HepG2 (cell line): ENCODE results near the gene B3GNT8. TPM values are rescaled to one million over a fixed set of nuclear protein-coding genes. Genes with fewer than 3 reads are reported as not detected.
A peak's percentile ranks its signal among the peaks of the same experiment; 100 is the strongest.

ENCODE experiments used
- ARID4A ChIP-seq: sonication (generic); formaldehyde crosslinking; IDR thresholded peaks from 2 replicates; pipeline ENCODE4 v1.5.0; 2020; ENCODE audit warnings: mild to moderate bottlenecking, missing genetic modification reagents, borderline replicate concordance
- ARNT ChIP-seq: fragments of 450-650 bp; IDR thresholded peaks from 2 replicates; pipeline ENCODE4 v1.6.1; 2017
- CHCHD3 ChIP-seq: sonication (generic); formaldehyde crosslinking; IDR thresholded peaks from 2 replicates; pipeline ENCODE4 v1.8.0; 2022; ENCODE audit warnings: mild to moderate bottlenecking, missing genetic modification reagents, moderate library complexity
- DMTF1 ChIP-seq: sonication (generic); formaldehyde crosslinking; IDR thresholded peaks from 2 replicates; pipeline ENCODE4 v1.4.0; 2020; ENCODE audit warnings: mild to moderate bottlenecking, missing genetic modification reagents
- HBP1 ChIP-seq: IDR thresholded peaks from 2 replicates; pipeline ENCODE4 v1.6.1; 2016; ENCODE audit warnings: low read depth, control low read depth
- JUNB ChIP-seq: sonication (generic); formaldehyde crosslinking; IDR thresholded peaks from 2 replicates; pipeline ENCODE4 v1.8.0; 2022; ENCODE audit warnings: missing genetic modification reagents, mild to moderate bottlenecking, borderline replicate concordance
- KLF12 ChIP-seq: sonication (generic); formaldehyde crosslinking; IDR thresholded peaks from 2 replicates; pipeline ENCODE4 v1.4.0; 2020; ENCODE audit warnings: missing genetic modification reagents, borderline replicate concordance
- MBD4 ChIP-seq: IDR thresholded peaks from 2 replicates; pipeline ENCODE4 v1.6.1; 2012; ENCODE audit warnings: low read length, inconsistent platforms, borderline replicate concordance
- MBNL3 ChIP-seq: fragments of 250-450 bp; sonication (Bioruptor Pico); conservative IDR thresholded peaks from 2 replicates; pipeline ENCODE4 v1.8.0; 2022; ENCODE audit warnings: mild to moderate bottlenecking, inconsistent platforms
- MXI1 ChIP-seq: IDR thresholded peaks from 3 replicates; pipeline ENCODE4 v1.6.1; 2012; ENCODE audit warnings: low read depth, low read length, inconsistent platforms, borderline replicate concordance
- SUZ12 ChIP-seq: fragments of 150-350 bp; IDR thresholded peaks from 2 replicates; pipeline ENCODE4 v1.6.1; 2014; ENCODE audit warnings: low read depth, low read length
- TCF7L2 ChIP-seq: IDR thresholded peaks from 2 replicates; pipeline ENCODE4 v1.6.1; 2011; ENCODE audit warnings: mild to moderate bottlenecking, low read depth, low read length, moderate library complexity
- TERF1 ChIP-seq: sonication (generic); formaldehyde crosslinking; IDR thresholded peaks from 2 replicates; pipeline ENCODE4 v1.8.0; 2022; ENCODE audit warnings: mild to moderate bottlenecking, missing genetic modification reagents, moderate library complexity
- TSC22D2 ChIP-seq: sonication (generic); formaldehyde crosslinking; IDR thresholded peaks from 2 replicates; pipeline ENCODE4 v1.5.1; 2020; ENCODE audit warnings: missing genetic modification reagents, mild to moderate bottlenecking, borderline replicate concordance
- ZBTB38 ChIP-seq: sonication (generic); formaldehyde crosslinking; IDR thresholded peaks from 2 replicates; pipeline ENCODE4 v1.5.1; 2020; ENCODE audit warnings: mild to moderate bottlenecking, missing genetic modification reagents
- ZNF17 ChIP-seq: sonication (generic); formaldehyde crosslinking; IDR thresholded peaks from 2 replicates; pipeline ENCODE4 v1.5.0; 2020; ENCODE audit warnings: mild to moderate bottlenecking, missing genetic modification reagents
- ZNF256 ChIP-seq: sonication (generic); formaldehyde crosslinking; conservative IDR thresholded peaks from 2 replicates; pipeline ENCODE4 v1.4.0; 2020; ENCODE audit warnings: missing genetic modification reagents
- ZNF33A ChIP-seq: sonication (generic); formaldehyde crosslinking; IDR thresholded peaks from 2 replicates; pipeline ENCODE4 v1.5.1; 2020; ENCODE audit warnings: missing genetic modification reagents, mild to moderate bottlenecking, moderate library complexity, borderline replicate concordance
- ZNF552 ChIP-seq: sonication (generic); formaldehyde crosslinking; IDR thresholded peaks from 2 replicates; pipeline ENCODE4 v1.9.0; 2022; ENCODE audit warnings: missing genetic modification reagents, mild to moderate bottlenecking, borderline replicate concordance
- ZNF792 ChIP-seq: IDR thresholded peaks from 2 replicates; pipeline ENCODE4 v1.6.1; 2016
- ZNF816 ChIP-seq: sonication (generic); formaldehyde crosslinking; IDR thresholded peaks from 2 replicates; pipeline ENCODE4 v1.8.0; 2022; ENCODE audit warnings: missing genetic modification reagents, mild to moderate bottlenecking, borderline replicate concordance
- ZNF883 ChIP-seq: sonication (generic); formaldehyde crosslinking; IDR thresholded peaks from 2 replicates; pipeline ENCODE4 v1.5.1; 2020; ENCODE audit warnings: mild to moderate bottlenecking, missing genetic modification reagents; ENCODE audit errors: not compliant biosample characterization
- polyA plus RNA-seq, 8 experiments: library from polyadenylated mRNA; depleted of rRNA in 3 of 8; stranded (reverse) in 7 of 8; unstranded in 1 of 8; fragments of >200 nt; fragmentation: Illumina TruSeq in 4 of 8; extraction: Trizol in 4 of 8; gene quantifications; 2 replicates each; pipeline versions ENCODE4 v1.2.1 to v1.2.3, GENCODE V29; 2011 to 2016; ENCODE audit warnings: low read depth in 4 of 8, missing spikeins in 1 of 8, mixed read lengths in 1 of 8; ENCODE audit not compliant: insufficient read depth in 1 of 8
- total RNA-seq, 5 experiments: library from RNA; depleted of rRNA; stranded (reverse); fragments of >200 nt; fragmentation: Illumina TruSeq; extraction: Trizol; gene quantifications; 2 replicates each; pipeline ENCODE4 v1.2.3, GENCODE V29; 2016; ENCODE audit warnings: low read depth in 1 of 5

Gene B3GNT8
- total and polyA plus RNA-seq, 2 of the 13 experiments (the other 11 are each of a cell fraction or from before 2014, with no cell fraction given), result 0.26 to 1.9 TPM

GRCh38 chr19:41376241-41376997, 50.8 kb downstream of the B3GNT8 start, which contains the start of gene TMEM91 (continued):
- TF ChIP-seq DMTF1 (CRISPR knock-in tag) (no peak), ZBTB38 (CRISPR knock-in tag) (no peak), TSC22D2 (CRISPR knock-in tag) (no peak), ZNF792 (no peak), ZNF883 (CRISPR knock-in tag) (peak; percentile 24), SUZ12 (no peak), ZNF816 (CRISPR knock-in tag) (no peak), HBP1 (no peak), MXI1 (0 out of 3 replicates have a peak, but pooled peaks have one; percentile 8), ZNF552 (CRISPR knock-in tag) (no peak), ARID4A (CRISPR knock-in tag) (peak; percentile 71; the same call in 1 of the 2 replicates), TERF1 (CRISPR knock-in tag) (no peak), ARNT (no peak), KLF12 (CRISPR knock-in tag) (no peak), ZNF17 (CRISPR knock-in tag) (no peak), TCF7L2 (no peak), ZNF256 (CRISPR knock-in tag) (no peak), CHCHD3 (CRISPR knock-in tag) (no peak), ZNF33A (CRISPR knock-in tag) (no peak), MBNL3 (CRISPR knock-in tag) (no peak), MBD4 (no peak), JUNB (CRISPR knock-in tag) (no peak)
